NCI-H1092 (cell line): ENCODE measurements around the gene SLC7A1.

ENCODE experiments used
- DNase-seq: peaks from one replicate; lab custom pipeline; 2025; lab: John Stamatoyannopoulos, UW

The SLC7A1 gene

GRCh38 chr13:29510651-29511084 is 84.8 kb downstream of the SLC7A1 start:
- no peak for DNase-seq

DNA sequence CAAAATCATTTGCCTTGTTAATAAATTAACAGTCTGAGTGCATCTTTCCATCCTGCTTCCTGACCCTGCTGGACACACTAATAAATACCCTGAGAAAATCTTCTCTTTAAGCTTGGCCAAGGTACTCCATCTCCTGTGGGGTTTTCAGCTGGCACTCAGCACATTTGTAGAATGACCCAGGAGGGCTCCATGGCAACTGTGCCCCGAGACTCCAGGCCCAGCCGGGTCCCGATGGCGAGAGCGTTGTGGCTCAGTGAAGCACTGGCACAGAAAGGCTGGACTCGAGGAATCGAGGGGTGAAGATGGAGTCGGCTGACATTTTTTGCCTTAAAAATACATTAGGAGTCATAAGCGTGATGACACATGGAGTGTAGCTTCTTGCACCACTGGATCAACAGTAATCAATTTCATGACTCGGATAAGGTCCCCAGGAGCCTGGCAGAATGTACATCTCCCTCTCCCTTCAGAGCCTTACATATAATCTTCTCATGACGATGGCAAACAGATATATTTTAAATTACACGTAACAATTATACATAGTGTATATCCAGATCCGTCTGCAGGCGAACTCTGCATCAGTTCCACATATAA is 85.4 kb downstream of the SLC7A1 start:
- no peak for DNase-seq

- DNase-seq: no peak
These were observed 86.6 kb downstream of the SLC7A1 start for GRCh38 chr13:29508876-29509252.

GRCh38 chr13:29508130-29508875 is 87.2 kb downstream of the SLC7A1 start:
- DNase-seq: peak; percentile 68

DNA sequence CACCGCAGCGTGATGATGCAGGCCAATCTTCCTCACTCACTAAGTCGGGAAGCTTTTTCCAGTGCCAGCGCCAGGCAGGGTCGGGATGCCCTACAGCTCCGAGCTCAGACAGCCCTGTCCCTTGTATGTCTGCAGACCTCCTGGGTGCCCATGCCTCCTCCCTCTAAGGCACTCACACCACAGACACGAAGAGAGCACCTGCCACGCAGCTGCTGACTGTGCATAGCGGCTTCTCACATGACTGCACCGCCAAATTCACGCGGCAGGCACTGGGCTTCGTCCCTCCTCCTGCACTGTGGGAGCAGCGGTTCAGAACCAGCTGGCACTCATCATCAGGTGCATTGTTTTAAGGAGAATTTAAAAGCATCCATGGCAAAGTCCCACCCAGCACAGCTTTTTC is 88.1 kb downstream of the SLC7A1 start:
- DNase-seq: peak; percentile 68

GRCh38 chr13:29505950-29506349 is 89.5 kb downstream of the SLC7A1 start:
- DNase-seq: no peak

DNA sequence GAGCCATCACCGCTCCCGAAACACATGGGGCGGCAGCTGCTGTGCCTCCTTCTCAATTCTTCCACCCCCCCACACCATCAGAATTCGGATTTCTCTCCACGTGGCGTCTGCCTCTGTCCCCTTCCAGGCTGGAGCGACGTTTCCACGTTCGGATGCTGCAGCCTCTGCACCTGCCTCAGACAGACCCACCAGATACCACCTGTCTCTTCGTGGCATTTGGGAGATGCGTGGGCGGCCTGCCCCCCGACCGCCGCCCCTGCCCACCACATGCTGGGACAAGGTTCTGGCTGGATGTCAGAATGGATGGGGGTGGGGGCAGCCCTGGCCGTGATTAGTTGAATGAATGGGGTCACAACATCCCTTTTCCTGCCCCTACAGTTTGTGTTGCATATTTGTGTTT is 90.0 kb downstream of the SLC7A1 start:
- DNase-seq: no peak

DNA sequence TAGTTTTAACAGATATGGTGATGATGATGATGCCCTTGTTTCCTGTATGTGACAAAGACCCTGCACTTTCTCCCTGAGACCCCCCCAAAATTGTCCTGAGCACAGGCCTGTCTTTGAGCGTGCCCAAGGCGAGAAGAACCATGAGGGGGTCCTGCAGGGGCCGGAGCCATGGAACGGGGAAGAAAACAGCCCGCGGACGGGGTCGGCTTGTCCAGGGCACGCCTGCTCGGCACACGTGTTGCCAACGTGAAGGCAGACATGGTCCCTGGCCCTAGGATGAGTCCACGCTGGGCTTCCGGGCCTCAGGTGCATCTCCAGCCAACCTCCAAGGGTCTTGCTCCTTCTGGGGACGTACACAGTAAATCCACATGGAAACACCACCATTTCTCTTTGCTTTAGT is 90.8 kb downstream of the SLC7A1 start:
- no peak for DNase-seq

DNA sequence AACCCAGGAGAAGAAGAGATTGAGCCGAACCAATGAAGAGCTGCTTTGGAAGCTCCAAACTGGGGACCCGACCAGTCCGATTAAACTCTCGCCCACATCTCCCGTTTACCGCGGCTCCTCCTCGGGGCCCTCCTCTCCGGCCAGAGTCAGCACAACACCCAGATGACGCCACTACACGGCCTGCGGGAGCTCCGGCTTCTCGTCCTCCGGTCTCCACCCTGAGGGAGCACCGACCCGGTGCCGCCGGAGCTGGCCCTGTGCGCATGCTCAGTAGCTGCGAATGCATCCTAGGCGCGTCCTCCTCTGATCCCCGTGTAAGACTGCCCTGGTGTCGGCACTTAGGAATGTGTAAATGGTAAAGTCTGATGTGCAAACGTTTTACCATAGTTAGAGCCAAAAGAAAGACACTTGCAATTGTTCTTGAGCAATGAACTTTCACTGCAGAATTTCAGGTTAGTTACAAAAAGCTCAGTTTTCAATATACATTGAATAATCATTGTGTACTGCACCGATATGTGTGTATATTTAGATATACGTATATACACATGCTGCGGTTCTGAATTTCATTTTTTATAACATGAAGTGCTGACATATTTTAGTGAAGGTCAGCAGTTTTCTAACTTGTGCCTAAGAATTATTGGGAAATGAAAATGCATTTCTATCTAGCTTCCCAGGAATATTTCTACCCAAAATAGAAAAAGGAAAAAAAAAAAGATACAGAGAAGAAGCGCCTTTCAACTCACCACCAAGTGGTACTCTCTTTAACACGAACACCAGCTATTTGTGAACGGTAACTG is 92.2 kb downstream of the SLC7A1 start:
- no peak for DNase-seq

DNA sequence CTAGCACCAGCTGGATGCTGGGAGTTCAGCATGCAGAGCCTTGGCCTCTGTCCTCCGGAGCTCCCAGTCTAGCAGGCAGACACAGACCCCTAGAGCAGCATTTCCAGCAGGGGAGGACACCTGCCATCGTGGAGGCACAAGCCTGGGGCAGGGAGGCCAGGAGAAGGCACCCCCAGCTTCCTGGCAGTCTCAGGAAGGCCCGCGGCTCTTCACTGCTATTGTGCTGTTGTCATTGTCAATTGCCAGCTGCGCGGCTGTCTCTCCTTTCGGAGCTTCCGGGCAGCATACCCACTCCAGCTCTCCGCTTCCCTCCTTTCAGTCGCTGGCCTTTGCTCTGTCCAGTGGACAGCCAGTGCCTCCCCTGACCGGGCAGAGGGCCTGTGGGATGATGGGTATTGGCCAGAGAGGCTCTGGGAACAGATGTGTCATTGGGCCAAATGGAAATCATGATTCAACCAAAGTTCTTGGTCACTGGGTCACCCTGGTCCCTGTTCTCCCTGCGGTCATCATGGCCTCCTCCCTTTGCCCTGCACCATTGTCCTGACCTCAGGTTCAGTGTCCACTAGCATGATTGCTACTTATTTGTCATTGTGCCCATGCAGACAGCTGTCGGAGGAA is 93.0 kb downstream of the SLC7A1 start:
- no peak for DNase-seq

- no peak for DNase-seq
These were observed 93.8 kb downstream of the SLC7A1 start for GRCh38 chr13:29501674-29502073.

GRCh38 chr13:29500386-29500785 is 95.1 kb downstream of the SLC7A1 start:
- no peak for DNase-seq

DNA sequence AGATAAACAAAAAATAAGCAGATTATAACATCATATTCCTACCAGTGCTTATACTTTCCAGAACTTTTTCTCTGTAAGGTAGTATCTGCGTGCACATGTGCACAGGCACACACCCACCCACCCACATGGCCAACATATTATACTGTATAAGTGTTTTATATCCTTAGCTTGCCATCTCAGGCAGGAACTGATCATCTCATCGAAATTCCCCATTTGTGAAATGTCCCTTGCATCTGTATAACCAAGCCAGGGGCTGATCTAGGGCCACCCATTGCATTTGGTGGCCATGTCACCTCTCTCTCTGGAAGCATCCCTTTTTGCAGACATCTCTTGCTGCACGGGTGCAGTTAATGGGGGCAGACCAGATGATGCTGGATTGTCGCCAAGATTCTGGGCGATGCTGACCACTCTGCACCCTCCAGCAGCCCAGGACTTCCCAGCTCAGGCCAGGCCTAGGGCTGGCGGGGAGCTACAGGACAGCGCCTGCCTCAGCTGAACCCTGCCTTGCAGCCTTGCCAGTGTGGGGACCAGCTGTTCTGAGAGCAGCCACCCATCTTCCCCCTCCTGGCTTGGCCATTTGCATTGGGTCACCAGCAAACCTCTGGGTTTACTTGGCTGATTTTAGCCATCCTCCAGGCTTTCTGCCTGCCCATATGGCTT is 95.9 kb downstream of the SLC7A1 start:
- no peak for DNase-seq

- no peak for DNase-seq
These were observed 97.0 kb downstream of the SLC7A1 start for GRCh38 chr13:29498426-29499040.

DNA sequence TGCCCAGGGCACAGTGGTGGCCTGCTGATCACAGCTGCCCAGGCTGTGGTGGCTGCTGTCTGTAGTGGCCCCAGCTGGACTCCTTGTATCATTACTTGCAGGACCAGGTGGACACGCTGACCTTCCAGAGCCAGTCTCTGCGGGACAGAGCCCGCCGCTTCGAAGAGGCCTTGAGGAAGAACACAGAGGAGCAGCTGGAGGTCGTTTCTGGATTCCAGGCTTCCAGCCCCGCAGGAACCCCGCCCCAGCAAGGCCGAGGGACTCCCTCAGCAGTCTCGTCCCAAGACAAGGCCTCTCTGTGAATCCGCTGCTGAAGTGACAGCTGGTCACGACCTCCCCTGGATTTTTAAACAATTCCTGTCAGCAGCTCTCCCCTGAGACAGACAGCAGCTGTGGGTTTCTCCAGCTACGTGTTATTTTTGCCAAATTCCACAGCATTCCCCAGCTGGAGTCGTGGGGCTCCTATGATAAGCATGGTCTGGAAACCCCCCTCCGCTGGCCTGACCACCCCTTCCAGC is 98.3 kb downstream of the SLC7A1 start:
- DNase-seq: no peak

DNA sequence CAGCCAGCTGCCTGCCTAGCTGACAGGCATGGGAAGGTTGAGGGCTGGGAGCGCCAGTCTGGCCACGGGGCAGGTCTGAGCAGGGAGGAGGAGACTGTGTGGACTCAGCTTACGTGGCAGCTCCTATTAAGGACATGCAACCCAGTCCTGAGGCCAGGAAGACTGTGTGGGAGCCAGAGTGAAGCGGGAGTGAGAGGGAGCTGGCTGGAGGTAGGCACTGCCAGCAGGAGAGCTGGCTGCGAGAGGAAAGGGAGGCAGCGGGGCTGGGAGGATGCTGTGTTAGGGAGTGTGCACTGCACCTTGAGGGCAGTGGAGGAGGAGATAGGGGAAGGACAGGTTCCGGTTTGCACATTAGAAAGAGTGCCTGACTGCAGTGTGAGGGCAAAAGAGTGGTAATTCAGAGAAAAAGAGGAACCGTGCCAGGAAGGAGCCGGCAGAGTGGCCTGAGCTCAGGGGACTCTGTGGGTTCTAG is 99.2 kb downstream of the SLC7A1 start:
- DNase-seq: no peak

- DNase-seq: no peak
These were observed 101.0 kb downstream of the SLC7A1 start for GRCh38 chr13:29494520-29494919.

GRCh38 chr13:29493796-29494195 is 101.7 kb downstream of the SLC7A1 start:
- DNase-seq: no peak

DNA sequence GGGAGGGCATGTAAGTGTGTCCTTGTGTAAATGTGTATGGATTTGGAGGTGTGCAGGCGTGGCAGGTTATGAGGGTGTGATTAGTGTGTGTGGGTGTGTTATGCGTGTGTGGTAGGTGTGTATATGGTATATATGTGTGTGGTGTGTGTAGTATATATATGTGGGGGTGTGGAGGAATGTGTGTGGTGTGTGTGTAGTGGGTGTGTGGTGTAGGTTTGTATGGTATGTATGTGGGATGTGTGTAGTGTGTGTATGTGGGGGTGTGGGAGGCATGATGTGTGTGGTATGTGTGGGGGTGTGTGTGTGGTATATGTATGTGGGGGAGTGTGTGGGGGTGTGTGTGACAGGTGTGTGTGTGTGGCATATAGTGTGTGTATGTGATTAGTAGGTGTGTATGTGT is 104.2 kb downstream of the SLC7A1 start:
- DNase-seq: no peak

GRCh38 chr13:29490561-29490885 is 105.0 kb downstream of the SLC7A1 start:
- no peak for DNase-seq
